ENCODE data around the gene PNLIPRP2. TPM values are rescaled to one million over a fixed set of nuclear protein-coding genes. Genes with fewer than 3 reads are reported as not detected.

PNLIPRP2 gene
- total RNA-seq, 1 experiment from 2014 or later, result 0.24 TPM

- H2BK15ac ChIP-seq (ENCODE audit: low read depth, low read length), result no peak overlapping the region
- no peak overlapping the region for H2BK120ac ChIP-seq (ENCODE audit: low read depth, low read length, poor library complexity, severe bottlenecking)
- H3K79me2 ChIP-seq (ENCODE audit: insufficient read depth, low read length), result no peaks in the 10 kb centered on the region
- H3K9ac ChIP-seq (ENCODE audit: extremely low read depth, insufficient read length, low read length), result no peak overlapping the region
- WGBS (ENCODE audit: extremely low coverage, insufficient read length, low lambda C conversion rate), result no CpG with 5 or more reads among the region's 10 CpGs
- no peak overlapping the region for H3K14ac ChIP-seq (ENCODE audit: insufficient read depth, low read length)
- no peaks in the 10 kb centered on the region for H4K20me1 ChIP-seq (ENCODE audit: control insufficient read depth, insufficient read depth, insufficient read length)
- H2BK5ac ChIP-seq (ENCODE audit: insufficient read length, low read length), result no peak overlapping the region
- no peaks in the 10 kb centered on the region; the same call in 1 of the 2 replicates for H3K27me3 ChIP-seq (ENCODE audit: insufficient read depth, low read length)
- no peak overlapping the region for H3K4me3 Mint-ChIP-seq
- H2AK5ac ChIP-seq (ENCODE audit: insufficient read length, low read length), result no peak overlapping the region
- H3K4me1 Mint-ChIP-seq, result peaks cover 7 to 10% of the 10 kb centered on the region in 2 experiments
- DNase-seq, result no peak
- no peak overlapping the region for H3K4ac ChIP-seq (ENCODE audit: low read depth, low read length)
- no peak overlapping the region for H3K4me2 ChIP-seq (ENCODE audit: insufficient read depth, insufficient read length, low read length)
- H4K5ac ChIP-seq (ENCODE audit: insufficient read length, low read depth, low read length), result no peak overlapping the region
- H2BK20ac ChIP-seq (ENCODE audit: low read depth, low read length, poor library complexity, severe bottlenecking), result no peak overlapping the region
- no peak overlapping the region for H2BK12ac ChIP-seq (ENCODE audit: insufficient read length, low read depth, low read length)
- no peaks in the 10 kb centered on the region for H3K9me3 ChIP-seq (ENCODE audit: control insufficient read depth, low read depth, low read length)
- no peak overlapping the region for H3K27ac ChIP-seq (ENCODE audit: insufficient read length, low read depth, low read length)
- H3K4me1 ChIP-seq (ENCODE audit: insufficient read depth, low read length), result no peaks in the 10 kb centered on the region
- no peak overlapping the region for H4K8ac ChIP-seq (replicated peaks; ENCODE audit: insufficient read length, low read depth, low read length)
- no peak overlapping the region for H3K56ac ChIP-seq (ENCODE audit: insufficient read length, low read depth, low read length)
- H3K27me3 Mint-ChIP-seq (ENCODE audit: low read depth), result peaks cover 7% of the 10 kb centered on the region
- no peak overlapping the region for H3K27ac Mint-ChIP-seq
- TF ChIP-seq, protein P1, sequence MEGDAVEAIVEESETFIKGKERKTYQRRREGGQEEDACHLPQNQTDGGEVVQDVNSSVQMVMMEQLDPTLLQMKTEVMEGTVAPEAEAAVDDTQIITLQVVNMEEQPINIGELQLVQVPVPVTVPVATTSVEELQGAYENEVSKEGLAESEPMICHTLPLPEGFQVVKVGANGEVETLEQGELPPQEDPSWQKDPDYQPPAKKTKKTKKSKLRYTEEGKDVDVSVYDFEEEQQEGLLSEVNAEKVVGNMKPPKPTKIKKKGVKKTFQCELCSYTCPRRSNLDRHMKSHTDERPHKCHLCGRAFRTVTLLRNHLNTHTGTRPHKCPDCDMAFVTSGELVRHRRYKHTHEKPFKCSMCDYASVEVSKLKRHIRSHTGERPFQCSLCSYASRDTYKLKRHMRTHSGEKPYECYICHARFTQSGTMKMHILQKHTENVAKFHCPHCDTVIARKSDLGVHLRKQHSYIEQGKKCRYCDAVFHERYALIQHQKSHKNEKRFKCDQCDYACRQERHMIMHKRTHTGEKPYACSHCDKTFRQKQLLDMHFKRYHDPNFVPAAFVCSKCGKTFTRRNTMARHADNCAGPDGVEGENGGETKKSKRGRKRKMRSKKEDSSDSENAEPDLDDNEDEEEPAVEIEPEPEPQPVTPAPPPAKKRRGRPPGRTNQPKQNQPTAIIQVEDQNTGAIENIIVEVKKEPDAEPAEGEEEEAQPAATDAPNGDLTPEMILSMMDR (conservative IDR thresholded peaks at IDR 0.05), result no peak
- no peak overlapping the region for H3T11ph ChIP-seq (ENCODE audit: low read length)
- no peak overlapping the region for H4K91ac ChIP-seq (ENCODE audit: insufficient read length, low read depth, low read length)
- H3K18ac ChIP-seq (ENCODE audit: insufficient read length, low read depth, low read length), result no peak overlapping the region
- no peaks in the 10 kb centered on the region for H3K9me3 Mint-ChIP-seq
- H2AFZ ChIP-seq (ENCODE audit: low read length), result no peak overlapping the region
- no peak overlapping the region for H3K23ac ChIP-seq (ENCODE audit: insufficient read length, low read depth, low read length)
- no peaks in the 10 kb centered on the region for H3K23me2 ChIP-seq (ENCODE audit: insufficient read length, low read depth, low read length, poor library complexity, severe bottlenecking)
- H3K79me1 ChIP-seq (ENCODE audit: insufficient read depth, low read depth, low read length, poor library complexity, severe bottlenecking), result no peaks in the 10 kb centered on the region
- no peaks in the 10 kb centered on the region for H3K36me3 Mint-ChIP-seq (ENCODE audit: insufficient read depth in 1 of 3, low read depth in 3 of 3)
These were observed 17.9 kb upstream of the PNLIPRP2 start for GRCh38 chr10:116602648-116603400.
